Dermis blood vessel endothelial cell (primary cell): ENCODE results near the gene TCF4. TPM values are rescaled to one million over a fixed set of nuclear protein-coding genes. Genes with fewer than 3 reads are reported as not detected.

Experiments used
- DNase-seq: peaks from one replicate; pipeline ENCODE4 v3.0.0; 2010
- total RNA-seq: library from RNA; depleted of rRNA; stranded (reverse); fragments of >200 nt; gene quantifications from 2 replicates; pipeline ENCODE4 v1.2.3, GENCODE V29; 2014

TCF4 gene
- total RNA-seq, 1 donor from 2014 or later: 759 TPM

DNA sequence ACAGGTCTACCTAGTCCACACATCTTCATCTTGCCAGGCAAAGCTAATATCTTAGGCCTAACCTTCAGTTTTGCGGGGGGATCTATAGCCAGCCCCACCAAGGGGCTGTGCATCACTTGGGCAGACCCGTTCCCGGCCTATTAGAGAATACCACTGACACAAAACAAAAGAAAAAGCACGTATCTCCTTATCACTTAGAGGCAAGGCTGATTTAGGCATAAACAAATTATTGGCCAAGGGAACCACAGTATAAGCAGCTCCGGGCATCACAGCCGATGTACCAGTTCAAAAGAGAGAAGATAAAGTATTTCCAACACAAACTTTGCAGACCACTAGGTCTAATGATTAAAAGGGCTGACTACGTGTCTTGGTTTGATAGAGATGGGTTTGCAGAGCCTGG, 248.0 kb downstream of the TCF4 start:
- no peak for DNase-seq

DNA sequence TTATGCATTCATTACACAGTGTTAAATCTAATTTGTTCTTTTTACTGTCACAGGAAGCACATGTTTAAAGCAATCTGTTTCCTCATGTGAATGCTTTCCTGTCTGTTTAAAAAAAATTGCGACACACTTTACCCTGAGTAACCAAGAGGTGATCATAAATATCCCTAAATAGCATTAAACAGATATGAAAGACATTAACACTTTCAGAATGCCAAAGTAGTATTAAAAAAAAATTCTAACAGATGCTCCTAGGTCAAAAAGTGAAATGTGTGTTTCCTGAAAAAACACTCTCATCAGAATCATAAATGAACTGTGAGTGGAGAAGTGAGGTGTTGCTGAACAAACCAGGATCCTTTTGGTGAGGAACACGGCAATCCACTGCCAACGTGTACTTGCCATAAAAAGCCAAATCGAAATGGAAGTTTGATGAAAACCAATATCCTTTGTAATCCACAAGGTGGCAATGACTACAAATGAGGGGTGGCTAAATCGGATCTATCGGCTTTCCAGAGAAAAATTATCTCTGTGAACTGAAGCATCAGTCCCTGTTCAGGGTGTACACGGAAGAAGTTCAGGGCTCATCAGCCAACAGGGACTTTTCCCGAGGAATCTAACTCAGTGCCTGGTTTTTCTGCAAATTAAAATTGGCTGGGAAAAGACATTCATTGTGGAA, 248.9 kb downstream of the TCF4 start:
- DNase-seq: peak; percentile 89

DNA sequence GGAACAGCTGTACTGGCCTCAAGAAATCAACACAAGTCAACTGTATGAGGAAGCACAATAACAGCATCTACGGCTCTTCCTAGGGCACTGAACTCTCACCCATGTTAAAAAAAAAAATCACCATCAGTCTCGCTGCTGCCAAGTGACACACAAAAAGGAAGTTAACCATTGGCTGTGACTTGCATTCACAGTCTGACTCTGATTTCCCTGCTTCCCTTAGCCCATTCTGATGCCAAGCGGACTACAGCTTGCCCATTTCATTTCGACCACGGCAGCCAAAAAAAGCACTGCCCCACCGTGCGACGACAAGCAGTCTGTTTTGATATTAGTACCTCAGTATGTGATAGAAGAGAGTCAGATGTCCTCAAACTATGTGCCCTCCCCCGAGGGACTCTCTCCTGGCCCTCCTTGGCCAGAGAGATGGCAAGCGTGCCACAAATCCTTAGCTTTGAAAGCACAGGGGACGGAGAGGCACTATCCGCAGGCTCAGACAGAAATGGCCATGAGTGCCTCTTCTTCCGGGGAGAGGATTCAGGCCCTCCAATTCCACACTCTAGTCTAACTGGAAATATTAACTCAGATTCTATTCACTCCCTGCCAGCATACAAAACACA, 250.0 kb downstream of the TCF4 start:
- peak; percentile 88 for DNase-seq

GRCh38 chr18:55337138-55337537, 250.9 kb downstream of the TCF4 start:
- no peak for DNase-seq

GRCh38 chr18:55336438-55337100, 251.4 kb downstream of the TCF4 start:
- no peak for DNase-seq

DNA sequence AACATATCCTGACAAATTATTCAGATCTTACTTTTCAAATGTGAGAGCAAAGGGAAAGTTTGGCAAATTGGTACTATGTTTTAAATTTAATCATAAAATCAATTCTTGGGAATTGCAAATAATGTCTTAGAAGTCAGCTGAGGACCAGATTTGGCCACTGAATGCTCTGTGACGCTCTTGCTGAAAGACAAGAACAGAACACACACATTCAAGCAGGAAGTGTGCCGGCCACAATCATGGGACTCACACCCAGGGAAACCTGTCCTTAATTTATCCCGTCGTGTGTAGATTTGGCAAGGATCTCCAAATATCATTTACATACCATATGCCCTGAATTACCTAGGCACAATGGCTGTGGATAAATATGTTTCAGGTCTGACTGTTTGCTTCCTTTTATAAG, 253.1 kb downstream of the TCF4 start:
- no peak for DNase-seq

GRCh38 chr18:55331301-55331700, 256.7 kb downstream of the TCF4 start:
- DNase-seq: peak; percentile 35

DNA sequence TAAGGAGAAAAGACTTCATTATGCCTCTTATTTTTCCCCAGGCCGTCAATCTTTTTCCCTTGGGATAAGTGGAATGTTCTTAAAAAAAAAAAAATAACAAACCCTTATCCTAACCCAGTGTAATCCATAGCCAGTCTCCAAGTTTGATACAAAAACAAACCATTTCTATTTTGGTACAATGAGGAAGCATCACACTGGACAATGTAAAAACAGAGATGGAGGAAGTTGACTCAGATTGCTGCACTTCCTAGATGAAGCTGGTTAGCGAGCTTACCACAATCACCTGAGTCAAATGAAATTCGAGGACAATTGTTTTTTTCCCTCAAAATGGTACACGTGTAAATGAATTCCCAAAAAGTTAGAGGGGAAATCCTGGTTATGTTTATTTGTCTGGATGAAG, 259.7 kb downstream of the TCF4 start:
- DNase-seq: peak; percentile 97

DNA sequence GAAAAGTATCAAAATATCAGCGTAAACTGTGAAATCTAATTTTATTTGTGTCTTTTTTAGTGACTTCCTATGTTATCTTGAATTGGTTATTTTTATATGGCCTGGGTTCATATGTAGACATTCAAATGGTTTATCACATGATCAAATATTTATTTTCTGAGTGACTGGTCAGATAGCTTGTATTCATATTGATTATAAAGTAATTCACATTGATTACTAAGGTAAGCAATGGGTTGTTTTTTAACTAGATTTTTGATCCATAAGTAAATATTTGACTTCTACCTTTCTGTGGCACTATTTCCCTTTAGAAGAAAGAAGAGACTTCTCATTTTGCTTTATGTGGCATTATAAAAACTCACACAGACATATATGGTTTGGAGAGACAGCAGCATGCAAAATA, 260.5 kb downstream of the TCF4 start:
- DNase-seq: no peak

DNA sequence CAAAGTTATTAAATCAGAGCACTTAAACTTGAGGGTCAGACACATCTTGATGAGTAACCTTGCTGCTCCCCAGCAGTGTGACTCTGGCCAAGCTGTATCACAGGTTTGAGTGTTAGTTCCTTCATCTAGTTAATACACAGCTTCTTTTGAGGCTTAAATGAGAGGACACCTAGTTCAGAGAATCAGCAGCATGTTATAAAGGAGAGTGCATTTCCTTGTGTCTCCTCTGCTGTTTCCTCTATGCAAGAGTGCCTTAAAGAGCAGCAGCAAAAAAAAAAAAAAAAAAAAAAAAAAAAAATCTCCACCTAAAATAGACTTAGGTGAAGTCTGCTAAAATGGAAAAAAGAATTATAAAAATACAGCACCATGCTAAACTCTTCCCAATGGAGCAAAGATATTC, 261.9 kb downstream of the TCF4 start:
- peak; percentile 31 for DNase-seq

DNA sequence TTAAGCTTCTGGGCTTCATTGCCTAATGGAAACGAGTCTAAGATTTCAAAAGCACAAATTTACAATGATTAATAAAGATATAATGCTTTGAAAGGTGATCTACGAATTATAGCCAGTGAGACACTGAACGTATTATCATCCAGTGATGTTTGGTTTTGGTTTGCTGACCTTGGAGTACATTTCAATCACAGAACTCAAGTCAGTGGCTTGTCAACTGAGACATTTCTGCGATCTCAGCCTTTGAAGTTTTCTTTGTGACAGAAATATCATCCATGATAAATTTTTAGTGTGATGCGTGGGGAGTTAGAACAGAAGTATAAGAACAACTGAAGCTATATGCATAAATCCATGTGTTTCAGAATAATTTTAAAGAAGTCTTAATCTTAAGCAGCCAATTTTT, 263.8 kb downstream of the TCF4 start:
- no peak for DNase-seq

- peak; percentile 33 for DNase-seq
Observed at GRCh38 chr18:55323051-55323994, 264.7 kb downstream of the TCF4 start.

DNA sequence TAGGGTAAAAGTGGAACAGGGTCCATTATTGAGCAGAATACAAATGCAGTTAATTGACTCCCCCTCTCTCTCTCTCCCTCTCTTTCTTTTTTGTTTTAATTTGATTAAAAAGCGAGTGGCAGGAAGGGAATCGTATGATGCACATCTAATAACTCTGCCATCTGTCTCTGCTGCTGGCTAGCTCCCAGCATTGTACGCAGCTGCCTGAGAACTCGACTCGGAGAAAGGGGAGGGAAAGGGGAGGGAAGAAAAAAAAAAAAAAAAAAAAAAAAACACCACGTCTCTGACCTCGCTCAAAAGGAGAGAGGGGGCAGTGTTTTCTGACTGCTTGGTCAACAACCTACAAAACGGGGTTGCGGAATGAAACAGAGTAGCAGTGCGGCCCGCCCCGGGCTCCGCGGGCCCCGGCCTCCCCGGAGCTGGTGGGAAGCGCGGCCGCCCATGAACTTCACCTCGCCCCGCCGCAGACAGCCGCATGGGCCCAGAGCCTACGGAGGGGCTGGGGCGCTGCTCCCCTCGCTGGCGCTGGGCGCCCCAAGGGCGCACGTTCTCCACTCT, 265.7 kb downstream of the TCF4 start:
- DNase-seq: peak; percentile 95

DNA sequence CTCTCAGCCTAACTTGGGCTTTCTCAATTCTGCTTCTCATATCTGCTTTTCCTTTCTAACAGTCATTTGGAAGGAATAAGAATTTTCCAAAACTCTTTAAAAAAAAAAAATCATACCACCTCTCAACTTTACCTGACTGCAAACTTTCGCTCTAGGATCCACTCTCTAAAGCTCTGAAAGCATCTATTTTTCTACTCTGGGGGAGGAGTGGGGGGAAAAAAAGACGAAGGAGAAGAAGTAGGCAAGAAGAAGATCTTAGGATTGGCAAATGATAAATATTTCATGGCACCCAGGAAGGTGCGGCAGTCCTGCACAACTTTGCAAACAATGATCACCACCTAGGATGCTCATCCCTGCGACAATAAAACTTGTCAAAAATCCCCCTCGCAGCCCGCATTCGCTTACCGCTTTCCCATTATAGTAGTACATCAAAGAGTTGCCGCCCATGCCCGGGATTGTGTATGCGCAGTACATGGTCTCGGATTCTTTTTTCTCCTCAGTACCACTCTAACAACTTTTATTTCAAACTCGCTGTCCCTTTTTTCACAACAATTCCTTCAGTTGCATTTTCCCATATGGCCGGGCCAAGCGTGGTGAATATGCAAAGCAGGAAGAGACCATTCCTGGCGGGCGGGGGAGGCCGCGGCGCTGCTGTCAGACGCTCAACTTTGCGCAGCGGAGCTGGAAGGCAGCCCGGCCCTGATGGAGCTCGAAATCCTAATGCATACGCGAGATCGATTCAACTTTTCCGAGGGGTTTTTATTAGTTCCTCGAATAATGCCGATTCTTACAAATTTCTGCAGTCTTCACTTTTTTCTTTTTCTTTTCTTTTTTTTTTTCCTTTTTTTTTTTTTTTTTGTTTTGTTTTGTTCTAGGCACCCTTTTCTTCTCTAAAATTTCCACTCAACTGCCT, 266.5 kb downstream of the TCF4 start:
- peak; percentile 90 for DNase-seq

- peak; percentile 43 for DNase-seq
Observed at GRCh38 chr18:55320424-55321264, 267.3 kb downstream of the TCF4 start.

- peak; percentile 53 for DNase-seq
Observed at GRCh38 chr18:55319459-55320193, 268.4 kb downstream of the TCF4 start.

DNA sequence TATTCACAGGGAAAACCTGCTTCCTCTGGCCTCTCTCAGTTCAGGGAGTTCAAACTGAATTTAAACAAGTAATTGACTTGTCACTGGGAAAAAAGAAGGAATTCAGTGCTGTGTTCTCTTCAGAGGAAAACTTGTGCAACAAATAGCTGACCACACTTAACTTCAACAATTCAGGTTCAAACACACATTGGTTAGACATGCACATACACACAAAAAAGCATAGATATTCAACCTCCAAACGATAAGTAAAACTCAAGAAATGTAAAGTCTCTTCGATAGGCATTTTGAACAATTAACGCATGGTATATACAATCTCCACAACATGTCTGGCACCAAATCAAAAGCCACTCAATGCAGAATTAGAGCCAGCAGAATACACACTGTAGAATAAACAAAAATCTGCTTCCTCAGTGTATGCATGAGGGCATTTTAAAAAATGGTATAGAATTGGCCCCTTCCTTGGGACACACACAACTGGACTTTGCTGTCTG, 269.0 kb downstream of the TCF4 start:
- DNase-seq: peak; percentile 59

DNA sequence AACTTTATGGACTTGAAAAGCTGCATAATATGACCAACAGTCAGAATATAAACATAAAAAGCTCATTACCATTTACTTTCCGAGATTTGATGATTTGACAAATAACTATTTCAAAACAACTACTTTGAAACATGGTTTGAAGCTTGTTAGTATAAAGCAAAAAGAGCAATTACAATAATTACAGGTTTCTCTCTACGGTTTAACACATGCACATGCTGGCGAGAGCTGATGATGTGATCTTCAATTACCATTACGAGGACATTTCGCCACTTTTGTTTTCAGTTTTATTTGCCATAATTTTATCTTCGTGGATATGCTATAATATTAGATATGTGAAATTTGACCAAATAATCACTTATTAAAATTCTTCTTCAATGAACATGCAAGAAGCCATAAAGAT, 270.1 kb downstream of the TCF4 start:
- DNase-seq: no peak

GRCh38 chr18:55317324-55317723, 270.7 kb downstream of the TCF4 start:
- no peak for DNase-seq
